K562 (cell line): Measurements from ENCODE around the gene UBE2I. TPM values are rescaled to one million over a fixed set of nuclear protein-coding genes. Genes with fewer than 3 reads are reported as not detected.

Source experiments
- EHMT2 ChIP-seq: fragments of 450-650 bp; IDR thresholded peaks from 2 replicates; pipeline ENCODE4 v1.6.1; 2018; ENCODE audit warnings: antibody characterized with exemption
- KLF13 ChIP-seq: fragments of 450-650 bp; IDR thresholded peaks from 2 replicates; pipeline ENCODE4 v1.6.1; 2016; ENCODE audit warnings: missing genetic modification characterization, low read depth, mild to moderate bottlenecking, missing compliant biosample characterization, moderate library complexity, borderline replicate concordance
- L3MBTL2 ChIP-seq: fragments of 450-650 bp; IDR thresholded peaks from 2 replicates; pipeline ENCODE4 v1.6.1; 2016; ENCODE audit warnings: mild to moderate bottlenecking, moderate library complexity
- MBD2 ChIP-seq: sonication (generic); IDR thresholded peaks from 2 replicates; pipeline ENCODE4 v1.6.1; 2016; ENCODE audit warnings: low read depth, borderline replicate concordance
- MCM3 ChIP-seq: fragments of 450-650 bp; IDR thresholded peaks from 2 replicates; pipeline ENCODE4 v1.6.1; 2016
- NFRKB ChIP-seq: fragments of 450-650 bp; IDR thresholded peaks from 2 replicates; pipeline ENCODE4 v1.6.1; 2016; ENCODE audit warnings: low read depth
- POLR2AphosphoS2 ChIP-seq: IDR thresholded peaks from 2 replicates; pipeline ENCODE4 v1.6.1; 2012; ENCODE audit warnings: low read length, improper control_type of control experiment
- POLR3A ChIP-seq: IDR thresholded peaks from 2 replicates; pipeline ENCODE4 v1.6.1; 2011; ENCODE audit warnings: borderline replicate concordance, mild to moderate bottlenecking, moderate library complexity; ENCODE audit not compliant: insufficient read length, insufficient read depth; ENCODE audit errors: extremely low read depth
- SMARCA5 ChIP-seq: fragments of 450-650 bp; IDR thresholded peaks from 2 replicates; pipeline ENCODE4 v1.6.1; 2016
- TCF7 ChIP-seq: sonication (generic); IDR thresholded peaks from 2 replicates; pipeline ENCODE4 v1.6.1; 2016; ENCODE audit warnings: antibody characterized with exemption, borderline replicate concordance
- ZBTB1 ChIP-seq: sonication (generic); formaldehyde crosslinking; IDR thresholded peaks from 2 replicates; pipeline ENCODE4 v1.8.1; 2023; ENCODE audit warnings: missing genetic modification reagents, low read depth, mild to moderate bottlenecking, borderline replicate concordance
- polyA plus RNA-seq, 8 experiments: library from polyadenylated mRNA; depleted of rRNA in 4 of 8; stranded (reverse) in 5 of 8; unstranded in 3 of 8; fragments of >200 nt; fragmentation: Nextera tagmentation in 2 of 8; fragmentation: Illumina TruSeq in 1 of 8; extraction: Ambion mirVana in 2 of 8; extraction: Trizol in 1 of 8; gene quantifications; 2 replicates each; pipeline versions ENCODE4 v1.2.1 to v1.2.3, GENCODE V29; 2011 to 2014; ENCODE audit warnings: inconsistent platforms in 1 of 8, missing spikeins in 1 of 8
- total RNA-seq, 7 experiments: library from RNA; depleted of rRNA in 6 of 7; stranded (reverse); fragments of >200 nt in 6 of 7; fragmentation: Illumina TruSeq in 2 of 7; extraction: Trizol in 2 of 7; gene quantifications; 2 replicates each; pipeline versions ENCODE4 v1.2.1 to v1.2.3, GENCODE V29; 2011 to 2021; ENCODE audit warnings: low replicate concordance in 1 of 7
- TF ChIP-seq, protein P1 (sequence below): fragments of 450-650 bp; IDR thresholded peaks from 2 replicates; pipeline ENCODE4 v1.6.1; 2016; ENCODE audit warnings: low read depth
- TF ChIP-seq, protein P2 (sequence below): IDR thresholded peaks from 2 replicates; pipeline ENCODE4 v1.6.1; 2011; ENCODE audit warnings: borderline replicate concordance, low read depth, mild to moderate bottlenecking, moderate library complexity, low read length; ENCODE audit not compliant: insufficient read depth, poor library complexity, severe bottlenecking
- TF ChIP-seq, protein P3 (sequence below): fragments of 200-400 bp; formaldehyde crosslinking; IDR thresholded peaks from 2 replicates; pipeline ENCODE4 v1.6.1; 2017; ENCODE audit warnings: mild to moderate bottlenecking, low read depth, low read length, moderate library complexity

The UBE2I gene
- total and polyA plus RNA-seq, 9 of the 15 experiments (the other 6 are each of a cell fraction or from before 2014, with no cell fraction given) = 36.6 to 254 (median 104) TPM

DNA sequence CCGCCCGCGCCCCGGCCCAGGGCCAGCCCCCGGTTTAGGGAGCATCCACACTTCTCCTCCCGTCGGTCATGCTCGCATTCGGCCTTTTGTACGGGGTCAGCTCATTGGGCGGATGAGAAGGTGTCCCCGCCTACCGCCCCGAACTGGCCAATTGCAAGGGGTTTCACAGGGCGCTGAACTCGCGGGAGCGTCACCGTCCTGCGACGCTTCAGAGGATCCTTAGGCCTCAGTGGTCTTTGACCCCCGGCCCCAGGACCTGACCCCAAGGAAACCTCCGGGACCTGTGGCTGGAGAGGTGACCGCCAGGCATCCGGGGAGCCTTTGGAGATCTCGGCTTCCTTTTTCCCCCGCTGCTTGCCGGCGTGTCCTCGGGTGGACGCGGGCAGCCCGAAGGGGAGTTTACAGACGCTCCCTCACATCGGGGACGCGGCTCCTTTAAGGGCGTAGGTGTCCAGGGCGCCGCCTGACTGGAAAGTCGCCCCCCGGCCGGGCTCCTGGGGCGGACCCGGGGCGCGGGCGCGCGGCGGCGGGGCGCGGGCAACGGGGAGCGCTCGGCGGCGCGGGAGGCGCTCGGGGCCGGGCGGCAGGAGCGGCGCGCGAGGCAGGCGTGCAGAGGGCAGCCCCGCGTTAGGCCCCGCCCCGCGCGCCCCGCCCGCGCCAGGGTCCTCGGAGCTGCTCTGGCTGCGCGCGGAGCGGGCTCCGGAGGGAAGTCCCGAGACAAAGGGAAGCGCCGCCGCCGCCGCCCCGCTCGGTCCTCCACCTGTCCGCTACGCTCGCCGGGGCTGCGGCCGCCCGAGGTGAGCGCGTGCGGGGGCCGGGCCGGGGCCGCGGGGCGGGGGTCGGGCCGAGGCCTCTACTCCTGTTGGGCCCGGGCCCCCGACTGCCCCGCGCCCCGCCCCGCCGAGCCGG lies at the start of gene UBE2I (continued):
- TF ChIP-seq KLF13 (tag) = peak; percentile 75; the same call in 1 of the 2 replicates
- TF ChIP-seq, protein P1, sequence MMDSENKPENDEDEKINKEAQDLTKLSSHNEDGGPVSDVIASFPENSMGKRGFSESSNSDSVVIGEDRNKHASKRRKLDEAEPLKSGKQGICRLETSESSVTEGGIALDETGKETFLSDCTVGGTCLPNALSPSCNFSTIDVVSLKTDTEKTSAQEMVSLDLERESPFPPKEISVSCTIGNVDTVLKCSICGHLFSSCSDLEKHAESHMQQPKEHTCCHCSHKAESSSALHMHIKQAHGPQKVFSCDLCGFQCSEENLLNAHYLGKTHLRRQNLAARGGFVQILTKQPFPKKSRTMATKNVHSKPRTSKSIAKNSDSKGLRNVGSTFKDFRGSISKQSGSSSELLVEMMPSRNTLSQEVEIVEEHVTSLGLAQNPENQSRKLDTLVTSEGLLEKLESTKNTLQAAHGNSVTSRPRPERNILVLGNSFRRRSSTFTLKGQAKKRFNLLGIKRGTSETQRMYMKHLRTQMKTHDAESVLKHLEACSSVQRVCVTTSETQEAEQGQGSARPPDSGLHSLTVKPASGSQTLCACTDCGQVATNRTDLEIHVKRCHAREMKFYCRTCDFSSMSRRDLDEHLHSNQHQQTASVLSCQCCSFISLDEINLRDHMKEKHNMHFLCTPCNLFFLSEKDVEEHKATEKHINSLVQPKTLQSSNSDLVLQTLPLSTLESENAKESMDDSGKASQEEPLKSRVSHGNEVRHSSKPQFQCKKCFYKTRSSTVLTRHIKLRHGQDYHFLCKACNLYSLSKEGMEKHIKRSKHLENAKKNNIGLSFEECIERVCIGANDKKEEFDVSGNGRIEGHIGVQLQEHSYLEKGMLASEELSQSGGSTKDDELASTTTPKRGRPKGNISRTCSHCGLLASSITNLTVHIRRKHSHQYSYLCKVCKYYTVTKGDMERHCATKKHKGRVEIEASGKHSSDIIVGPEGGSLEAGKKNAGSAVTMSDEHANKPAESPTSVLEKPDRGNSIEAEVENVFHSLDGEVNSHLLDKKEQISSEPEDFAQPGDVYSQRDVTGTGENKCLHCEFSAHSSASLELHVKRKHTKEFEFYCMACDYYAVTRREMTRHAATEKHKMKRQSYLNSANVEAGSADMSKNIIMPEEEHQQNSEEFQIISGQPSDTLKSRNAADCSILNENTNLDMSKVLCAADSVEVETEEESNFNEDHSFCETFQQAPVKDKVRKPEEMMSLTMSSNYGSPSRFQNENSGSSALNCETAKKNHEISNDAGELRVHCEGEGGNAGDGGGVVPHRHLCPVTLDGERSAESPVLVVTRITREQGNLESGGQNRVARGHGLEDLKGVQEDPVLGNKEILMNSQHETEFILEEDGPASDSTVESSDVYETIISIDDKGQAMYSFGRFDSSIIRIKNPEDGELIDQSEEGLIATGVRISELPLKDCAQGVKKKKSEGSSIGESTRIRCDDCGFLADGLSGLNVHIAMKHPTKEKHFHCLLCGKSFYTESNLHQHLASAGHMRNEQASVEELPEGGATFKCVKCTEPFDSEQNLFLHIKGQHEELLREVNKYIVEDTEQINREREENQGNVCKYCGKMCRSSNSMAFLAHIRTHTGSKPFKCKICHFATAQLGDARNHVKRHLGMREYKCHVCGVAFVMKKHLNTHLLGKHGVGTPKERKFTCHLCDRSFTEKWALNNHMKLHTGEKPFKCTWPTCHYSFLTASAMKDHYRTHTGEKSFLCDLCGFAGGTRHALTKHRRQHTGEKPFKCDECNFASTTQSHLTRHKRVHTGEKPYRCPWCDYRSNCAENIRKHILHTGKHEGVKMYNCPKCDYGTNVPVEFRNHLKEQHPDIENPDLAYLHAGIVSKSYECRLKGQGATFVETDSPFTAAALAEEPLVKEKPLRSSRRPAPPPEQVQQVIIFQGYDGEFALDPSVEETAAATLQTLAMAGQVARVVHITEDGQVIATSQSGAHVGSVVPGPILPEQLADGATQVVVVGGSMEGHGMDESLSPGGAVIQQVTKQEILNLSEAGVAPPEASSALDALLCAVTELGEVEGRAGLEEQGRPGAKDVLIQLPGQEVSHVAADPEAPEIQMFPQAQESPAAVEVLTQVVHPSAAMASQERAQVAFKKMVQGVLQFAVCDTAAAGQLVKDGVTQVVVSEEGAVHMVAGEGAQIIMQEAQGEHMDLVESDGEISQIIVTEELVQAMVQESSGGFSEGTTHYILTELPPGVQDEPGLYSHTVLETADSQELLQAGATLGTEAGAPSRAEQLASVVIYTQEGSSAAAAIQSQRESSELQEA = peak; percentile 42; the same call in 1 of the 2 replicates
- TF ChIP-seq TCF7 = no peak
- TF ChIP-seq ZBTB1 = no peak
- no peak for TF ChIP-seq POLR2AphosphoS2
- TF ChIP-seq, protein P2, sequence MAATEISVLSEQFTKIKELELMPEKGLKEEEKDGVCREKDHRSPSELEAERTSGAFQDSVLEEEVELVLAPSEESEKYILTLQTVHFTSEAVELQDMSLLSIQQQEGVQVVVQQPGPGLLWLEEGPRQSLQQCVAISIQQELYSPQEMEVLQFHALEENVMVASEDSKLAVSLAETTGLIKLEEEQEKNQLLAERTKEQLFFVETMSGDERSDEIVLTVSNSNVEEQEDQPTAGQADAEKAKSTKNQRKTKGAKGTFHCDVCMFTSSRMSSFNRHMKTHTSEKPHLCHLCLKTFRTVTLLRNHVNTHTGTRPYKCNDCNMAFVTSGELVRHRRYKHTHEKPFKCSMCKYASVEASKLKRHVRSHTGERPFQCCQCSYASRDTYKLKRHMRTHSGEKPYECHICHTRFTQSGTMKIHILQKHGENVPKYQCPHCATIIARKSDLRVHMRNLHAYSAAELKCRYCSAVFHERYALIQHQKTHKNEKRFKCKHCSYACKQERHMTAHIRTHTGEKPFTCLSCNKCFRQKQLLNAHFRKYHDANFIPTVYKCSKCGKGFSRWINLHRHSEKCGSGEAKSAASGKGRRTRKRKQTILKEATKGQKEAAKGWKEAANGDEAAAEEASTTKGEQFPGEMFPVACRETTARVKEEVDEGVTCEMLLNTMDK = no peak
- peak; percentile 72 for TF ChIP-seq NFRKB
- TF ChIP-seq SMARCA5 = no peak
- TF ChIP-seq POLR3A = no peak
- peak; percentile 97 for TF ChIP-seq MBD2
- no peak for TF ChIP-seq MCM3
- TF ChIP-seq, protein P3, sequence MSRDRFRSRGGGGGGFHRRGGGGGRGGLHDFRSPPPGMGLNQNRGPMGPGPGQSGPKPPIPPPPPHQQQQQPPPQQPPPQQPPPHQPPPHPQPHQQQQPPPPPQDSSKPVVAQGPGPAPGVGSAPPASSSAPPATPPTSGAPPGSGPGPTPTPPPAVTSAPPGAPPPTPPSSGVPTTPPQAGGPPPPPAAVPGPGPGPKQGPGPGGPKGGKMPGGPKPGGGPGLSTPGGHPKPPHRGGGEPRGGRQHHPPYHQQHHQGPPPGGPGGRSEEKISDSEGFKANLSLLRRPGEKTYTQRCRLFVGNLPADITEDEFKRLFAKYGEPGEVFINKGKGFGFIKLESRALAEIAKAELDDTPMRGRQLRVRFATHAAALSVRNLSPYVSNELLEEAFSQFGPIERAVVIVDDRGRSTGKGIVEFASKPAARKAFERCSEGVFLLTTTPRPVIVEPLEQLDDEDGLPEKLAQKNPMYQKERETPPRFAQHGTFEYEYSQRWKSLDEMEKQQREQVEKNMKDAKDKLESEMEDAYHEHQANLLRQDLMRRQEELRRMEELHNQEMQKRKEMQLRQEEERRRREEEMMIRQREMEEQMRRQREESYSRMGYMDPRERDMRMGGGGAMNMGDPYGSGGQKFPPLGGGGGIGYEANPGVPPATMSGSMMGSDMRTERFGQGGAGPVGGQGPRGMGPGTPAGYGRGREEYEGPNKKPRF = no peak
- peak; percentile 76 for TF ChIP-seq L3MBTL2
- peak; percentile 47; the same call in 1 of the 2 replicates for TF ChIP-seq EHMT2
